GDM1 (cell line): ENCODE measurements around the gene WNT9B.

Source experiments
- DNase-seq: peaks from one replicate; lab custom pipeline; 2025; lab: John Stamatoyannopoulos, UW

The WNT9B gene

GRCh38 chr17:46857600-46857999, 6.2 kb downstream of the WNT9B start:
- DNase-seq = no peak

- DNase-seq = no peak
These were observed 8.6 kb downstream of the WNT9B start for GRCh38 chr17:46859996-46860395.

GRCh38 chr17:46862949-46863348, 11.6 kb downstream of the WNT9B start:
- DNase-seq = no peak

- DNase-seq = no peak
These were observed 12.2 kb downstream of the WNT9B start for GRCh38 chr17:46863383-46864121.

GRCh38 chr17:46865100-46865499, 13.7 kb downstream of the WNT9B start:
- peak; percentile 17 for DNase-seq

GRCh38 chr17:46866325-46866724, 14.9 kb downstream of the WNT9B start:
- no peak for DNase-seq

- DNase-seq = no peak
These were observed 15.4 kb downstream of the WNT9B start for GRCh38 chr17:46866747-46867146.

GRCh38 chr17:46868689-46869187, 17.4 kb downstream of the WNT9B start:
- DNase-seq = no peak

GRCh38 chr17:46869296-46869695, 17.9 kb downstream of the WNT9B start:
- no peak for DNase-seq

GRCh38 chr17:46869975-46870803, 18.8 kb downstream of the WNT9B start:
- DNase-seq = no peak

- DNase-seq = no peak
These were observed 21.0 kb downstream of the WNT9B start for GRCh38 chr17:46872421-46872820.

GRCh38 chr17:46873941-46874645, 22.7 kb downstream of the WNT9B start:
- no peak for DNase-seq

GRCh38 chr17:46874906-46875305, 23.5 kb downstream of the WNT9B start:
- DNase-seq = no peak

- no peak for DNase-seq
These were observed 24.5 kb downstream of the WNT9B start for GRCh38 chr17:46875849-46876352.

- DNase-seq = no peak
These were observed 25.0 kb downstream of the WNT9B start for GRCh38 chr17:46876353-46876887.

- no peak for DNase-seq
These were observed 25.5 kb downstream of the WNT9B start for GRCh38 chr17:46876926-46877325.

GRCh38 chr17:46877466-46877865, 26.1 kb downstream of the WNT9B start:
- no peak for DNase-seq

GRCh38 chr17:46878055-46878454, 26.7 kb downstream of the WNT9B start:
- DNase-seq = no peak

- DNase-seq = no peak
These were observed 27.7 kb downstream of the WNT9B start for GRCh38 chr17:46879101-46879500.

- DNase-seq = no peak
These were observed 29.6 kb downstream of the WNT9B start for GRCh38 chr17:46881015-46881414.

- no peak for DNase-seq
These were observed 31.3 kb downstream of the WNT9B start for GRCh38 chr17:46882666-46883065.
